Activated CD4-positive, alpha-beta T cell treated with anti-CD3 and anti-CD28 coated beads for 48 hours (primary cell): ENCODE data around the gene GOLGA6A.
"Not testable (repeated sequence)": the region's sequence is repeated elsewhere in the genome, so short reads cannot be mapped to it uniquely, and the experiment has no call there.

Source experiments
- DNase-seq: peaks from one replicate; pipeline ENCODE4 v3.0.0-alpha.2; 2020

Gene GOLGA6A

DNA sequence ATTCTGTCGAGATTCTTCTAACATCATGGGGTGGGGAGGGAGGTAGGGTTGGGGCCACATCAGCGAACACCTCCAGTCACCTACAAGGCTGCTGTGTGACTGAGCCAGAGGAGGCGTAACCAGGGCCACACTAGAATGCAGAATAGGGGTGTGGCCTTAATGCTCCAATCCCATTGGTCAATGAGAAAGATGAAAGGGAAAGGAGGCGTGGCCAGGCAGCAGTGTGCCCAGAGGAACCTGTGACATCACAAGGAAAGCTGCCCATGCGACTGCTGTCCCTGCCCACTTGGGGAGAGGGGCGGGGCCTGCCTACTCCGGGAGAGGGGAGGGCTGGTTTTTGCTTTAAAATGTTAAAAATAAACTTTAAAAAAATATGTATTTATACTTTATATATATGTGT is at the start of gene GOLGA6A:
TSS of gene GOLGA6A (minus strand) at position 101 of the 400 bp plus-strand sequence. CDS start at position 60, 41 bp downstream.
- not testable (repeated sequence) for DNase-seq

- DNase-seq = no peak
Measured at GRCh38 chr15:74131628-74132413, 49.5 kb upstream of the GOLGA6A start.

GRCh38 chr15:74130849-74131627 is 48.7 kb upstream of the GOLGA6A start:
- no peak for DNase-seq

DNA sequence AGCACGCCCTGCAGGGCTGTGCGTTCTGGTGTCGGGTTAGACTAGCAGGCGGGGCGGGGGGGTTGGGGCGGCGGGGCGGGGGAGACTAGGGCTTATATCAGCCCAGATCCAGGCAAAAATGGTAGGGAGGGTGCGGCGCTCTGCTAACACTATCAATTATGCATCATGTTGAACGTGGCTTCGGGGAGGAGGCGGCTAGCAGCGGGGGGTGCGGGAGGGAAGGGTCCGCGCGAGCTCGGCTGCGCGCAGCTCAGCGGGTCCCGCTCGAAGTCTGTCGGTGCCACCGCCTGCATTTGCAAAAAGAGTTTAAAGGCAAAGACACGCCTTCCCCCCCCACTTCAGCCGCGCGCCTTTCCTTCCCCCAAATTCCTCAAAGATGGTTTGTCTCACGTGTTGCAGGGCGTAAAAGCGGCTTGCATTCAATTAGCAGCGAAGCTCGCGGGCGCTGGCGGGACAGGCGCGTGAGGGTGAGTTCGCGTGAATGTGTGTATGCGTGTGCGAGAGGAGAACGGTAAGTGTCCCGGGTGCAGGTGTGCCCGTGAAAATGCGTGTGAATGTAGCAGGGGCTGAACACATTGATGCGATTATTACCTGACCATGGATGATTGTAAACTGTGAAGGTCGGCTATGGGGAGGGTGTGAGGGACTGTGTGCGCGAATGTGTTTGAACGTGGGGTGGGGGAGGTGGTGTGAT is 48.0 kb upstream of the GOLGA6A start, which contains the start of gene ISLR2:
TSS of gene ISLR2 (plus strand) at position 432 of the 694 bp plus-strand sequence. CDS start 2,169 bp downstream, outside the sequence.
- no peak for DNase-seq

DNA sequence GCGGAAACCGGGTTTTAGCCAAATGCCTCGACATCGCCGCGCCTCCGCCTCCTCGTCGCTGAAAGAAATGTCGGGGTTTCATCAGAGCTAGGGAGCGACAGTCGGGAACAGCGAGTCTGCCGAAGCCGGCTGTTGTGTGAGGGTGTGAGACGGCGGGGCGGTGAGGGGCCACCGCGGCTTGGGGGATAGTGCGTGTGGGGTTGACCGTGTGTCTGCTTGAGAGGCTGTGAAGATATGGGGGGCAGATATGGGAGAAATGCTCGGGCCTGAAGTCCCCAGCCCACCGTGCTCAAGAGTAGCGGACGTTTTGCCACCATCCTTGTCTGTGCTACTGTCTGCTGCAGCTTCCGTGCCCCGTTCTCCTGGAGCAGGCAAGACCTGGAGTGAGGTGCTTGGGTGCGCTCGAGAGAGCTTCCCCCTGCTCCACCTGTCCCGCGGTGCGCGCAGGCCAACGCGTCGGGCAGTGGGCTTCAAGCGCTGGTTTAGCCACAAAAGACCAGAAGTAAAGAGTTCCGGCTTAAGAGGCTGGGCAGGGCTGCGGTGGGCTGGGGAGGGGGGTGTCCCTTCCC is 47.3 kb upstream of the GOLGA6A start:
- no peak for DNase-seq

- no peak for DNase-seq
Measured at GRCh38 chr15:74128785-74129585, 46.6 kb upstream of the GOLGA6A start.

- no peak for DNase-seq
Measured at GRCh38 chr15:74127954-74128784, 45.8 kb upstream of the GOLGA6A start.

DNA sequence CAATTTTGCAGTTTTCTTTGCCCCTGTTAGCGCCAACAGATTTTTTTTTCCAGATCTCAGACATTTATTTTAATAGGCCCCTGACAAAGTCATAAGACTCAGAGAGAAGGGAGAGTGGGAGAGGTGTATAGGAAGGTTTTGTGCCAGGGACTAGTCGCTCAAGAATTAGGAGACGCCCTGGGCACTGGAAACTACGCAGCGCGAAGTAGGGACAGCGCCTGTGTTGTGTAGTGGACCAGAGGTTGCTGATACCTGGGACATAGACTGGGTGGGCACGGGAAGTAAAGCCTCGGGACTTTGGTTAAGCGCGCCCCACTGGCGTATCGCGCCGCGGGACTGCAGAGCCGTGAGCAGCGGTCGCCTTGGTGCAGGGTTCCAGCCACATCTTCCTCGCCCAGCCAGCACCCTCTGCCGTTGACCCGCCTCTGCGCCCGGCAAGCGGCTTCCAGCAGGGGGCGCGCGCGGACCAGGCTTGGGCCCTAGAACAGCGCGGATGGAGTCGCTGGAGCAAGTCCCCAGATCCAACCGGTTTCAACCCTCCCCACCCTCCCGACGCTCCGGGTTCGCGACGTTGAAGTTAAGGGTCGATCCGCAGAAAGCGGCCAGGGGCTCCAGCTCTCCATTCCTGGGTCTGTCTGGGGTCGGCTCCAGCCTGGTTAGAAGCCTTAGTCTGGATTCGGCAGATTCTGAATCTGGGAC is 45.1 kb upstream of the GOLGA6A start:
- DNase-seq = peak; percentile 94

DNA sequence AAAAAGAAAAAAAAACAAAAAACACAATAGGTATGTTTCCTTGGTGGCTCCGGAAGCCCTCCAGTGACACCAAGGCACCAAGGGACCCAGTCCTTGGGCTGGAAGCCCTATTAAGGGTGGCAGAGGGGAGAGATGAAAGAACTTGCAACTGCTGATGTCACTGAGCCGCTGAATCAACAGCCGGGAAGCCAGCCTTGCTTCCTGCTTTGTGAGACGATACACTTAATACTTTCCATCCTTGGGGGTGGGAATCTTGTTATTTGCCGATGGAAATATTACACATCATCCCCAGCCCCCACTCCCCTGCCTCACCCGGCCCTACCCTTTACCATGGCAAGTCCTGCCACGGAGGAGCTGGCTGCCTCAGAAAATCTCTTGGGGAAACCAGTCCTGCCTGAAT is 42.4 kb upstream of the GOLGA6A start:
- no peak for DNase-seq

GRCh38 chr15:74124196-74124595 is 41.8 kb upstream of the GOLGA6A start:
- no peak for DNase-seq

GRCh38 chr15:74123658-74124057 is 41.3 kb upstream of the GOLGA6A start:
- no peak for DNase-seq

GRCh38 chr15:74123131-74123429 is 40.7 kb upstream of the GOLGA6A start:
- no peak for DNase-seq

- DNase-seq = no peak
Measured at GRCh38 chr15:74122403-74123130, 40.2 kb upstream of the GOLGA6A start.

DNA sequence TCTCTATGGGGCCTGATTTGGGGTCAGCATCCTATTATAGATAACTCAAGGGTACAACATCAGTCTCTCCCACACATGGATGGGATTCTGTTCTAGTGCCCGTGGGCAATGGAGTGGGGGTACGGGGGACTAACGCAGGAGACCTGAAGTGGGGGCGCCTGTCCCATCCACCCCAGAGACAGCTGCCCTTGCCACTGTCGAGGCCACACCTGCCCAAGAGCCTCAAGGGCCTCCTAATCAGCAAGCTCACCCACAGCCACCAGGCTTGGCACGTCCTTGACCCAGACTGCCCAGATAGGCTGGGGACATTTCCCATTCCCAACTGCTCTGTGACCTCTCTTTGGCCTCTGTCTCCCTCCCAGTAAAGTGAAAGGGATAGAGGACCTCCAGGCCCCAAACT is 39.5 kb upstream of the GOLGA6A start:
- DNase-seq = no peak

DNA sequence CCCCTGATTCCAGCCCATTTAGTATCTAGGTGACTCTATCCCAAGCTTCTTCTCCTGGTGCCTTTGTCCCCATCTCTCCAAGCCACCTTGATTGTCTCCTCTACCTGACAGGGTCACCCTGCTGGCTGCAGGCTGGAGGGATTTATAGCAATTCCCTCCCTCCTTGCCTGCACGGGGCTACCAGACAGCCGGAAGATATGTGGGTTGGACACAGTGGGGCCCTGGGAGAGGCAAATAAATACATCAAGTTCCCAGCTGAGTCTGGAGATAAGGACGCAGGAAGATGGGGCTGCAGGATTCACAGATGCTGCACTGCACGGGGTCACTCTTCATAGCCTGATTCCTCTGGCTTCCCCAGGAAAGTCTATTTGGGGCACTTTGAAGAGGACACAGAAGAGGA is 38.7 kb upstream of the GOLGA6A start:
- no peak for DNase-seq

DNA sequence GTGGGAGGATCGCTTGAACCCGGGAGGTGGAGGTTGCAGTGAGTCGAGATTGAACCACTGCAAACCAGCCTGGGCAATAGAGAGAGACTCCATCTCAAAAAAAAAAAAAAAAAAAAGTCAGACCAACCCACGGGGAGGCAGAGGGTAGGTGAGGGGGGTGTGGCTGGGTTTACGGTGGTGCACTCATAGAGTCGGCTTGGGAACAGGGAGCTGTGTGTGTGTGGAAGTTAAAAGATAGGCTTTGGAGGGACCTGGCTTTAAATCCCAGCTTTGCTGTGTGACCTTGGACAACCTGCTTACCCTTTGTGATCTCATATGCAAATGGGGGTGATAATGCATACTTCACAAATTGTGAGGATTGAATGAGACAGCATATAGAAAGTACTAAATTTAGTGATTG is 38.1 kb upstream of the GOLGA6A start:
- no peak for DNase-seq

GRCh38 chr15:74109713-74110112 is 27.4 kb upstream of the GOLGA6A start:
- DNase-seq = no peak

GRCh38 chr15:74108611-74109010 is 26.3 kb upstream of the GOLGA6A start:
- DNase-seq = peak; percentile 36

DNA sequence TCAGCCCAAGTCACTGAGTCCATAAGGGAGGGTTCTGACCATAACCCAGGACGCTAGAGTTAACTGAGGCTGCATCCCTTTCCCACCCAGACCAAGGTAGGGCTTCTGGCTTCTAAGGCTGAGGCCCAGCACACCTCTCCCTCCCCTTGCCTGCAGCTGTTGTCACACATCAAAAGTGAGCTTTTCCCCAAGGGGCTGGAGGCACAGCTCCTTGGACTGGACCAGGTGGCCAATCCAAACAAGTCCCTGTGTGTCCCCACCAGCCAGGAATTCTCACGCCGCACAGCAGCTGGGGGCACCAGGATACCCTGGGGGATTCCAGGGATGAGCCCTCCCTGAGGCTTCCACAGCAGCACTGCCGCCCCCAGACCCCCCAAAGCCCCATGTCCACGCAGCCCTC is 25.8 kb upstream of the GOLGA6A start:
- no peak for DNase-seq
